Measurements from ENCODE around the gene TIMP3. TPM values are rescaled to one million over a fixed set of nuclear protein-coding genes. Genes with fewer than 3 reads are reported as not detected.

The TIMP3 gene
- total and polyA plus RNA-seq, 2 experiments from 2014 or later, result 91.6 to 96.1 TPM

DNA sequence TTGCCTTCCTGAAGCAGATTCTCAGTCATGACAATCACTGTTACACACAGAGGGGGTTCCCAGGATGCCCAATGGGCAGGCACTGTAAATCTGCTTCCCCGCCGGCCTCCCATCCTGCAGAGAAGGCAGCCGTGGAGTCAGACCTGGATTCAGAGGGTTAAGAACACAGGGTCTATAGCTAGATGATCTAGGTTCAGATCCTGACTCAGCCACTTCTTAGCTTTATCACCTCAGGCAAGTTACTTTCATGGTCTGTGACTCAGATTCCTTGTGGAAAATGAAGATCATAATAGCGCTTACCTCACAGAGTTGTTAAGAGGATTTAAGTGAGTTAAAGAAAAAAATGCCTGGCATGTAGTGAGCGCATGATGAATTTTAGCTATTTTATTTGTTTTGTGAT, 95.9 kb downstream of the TIMP3 start:
- Histone ChIP-seq H3K79me2 (no peaks in the 10 kb centered on the region), H2AFZ (no peak overlapping the region), H3K9me2 (replicated peaks; ENCODE audit: insufficient read depth) (no peaks in the 10 kb centered on the region), H3K4me3 (no peak overlapping the region), H3K27ac (peak overlapping the region; percentile 53), H4K20me1 (ENCODE audit: insufficient read depth, poor library complexity, severe bottlenecking) (no peaks in the 10 kb centered on the region), H3K4me2 (no peak overlapping the region), H3K27me3 (no peaks in the 10 kb centered on the region), H3K36me3 (replicated peaks; ENCODE audit: insufficient read depth, low read depth) (no peaks in the 10 kb centered on the region), H3K4me1 (ENCODE audit: insufficient read depth) (peaks cover 8% of the 10 kb centered on the region), H3K9me3 (ENCODE audit: low read depth) (no peaks in the 10 kb centered on the region)
- 81% methylated on average over 5 of the region's 5 CpGs for WGBS (ENCODE audit: low lambda C conversion rate, missing lambda C conversion rate)
- peak; percentile 59 for DNase-seq (ENCODE audit: low spot score)
- TF ChIP-seq EZH2 (IDR thresholded peaks at IDR 0.05; ENCODE audit: borderline replicate concordance), result no peak
- TF ChIP-seq, protein P1, sequence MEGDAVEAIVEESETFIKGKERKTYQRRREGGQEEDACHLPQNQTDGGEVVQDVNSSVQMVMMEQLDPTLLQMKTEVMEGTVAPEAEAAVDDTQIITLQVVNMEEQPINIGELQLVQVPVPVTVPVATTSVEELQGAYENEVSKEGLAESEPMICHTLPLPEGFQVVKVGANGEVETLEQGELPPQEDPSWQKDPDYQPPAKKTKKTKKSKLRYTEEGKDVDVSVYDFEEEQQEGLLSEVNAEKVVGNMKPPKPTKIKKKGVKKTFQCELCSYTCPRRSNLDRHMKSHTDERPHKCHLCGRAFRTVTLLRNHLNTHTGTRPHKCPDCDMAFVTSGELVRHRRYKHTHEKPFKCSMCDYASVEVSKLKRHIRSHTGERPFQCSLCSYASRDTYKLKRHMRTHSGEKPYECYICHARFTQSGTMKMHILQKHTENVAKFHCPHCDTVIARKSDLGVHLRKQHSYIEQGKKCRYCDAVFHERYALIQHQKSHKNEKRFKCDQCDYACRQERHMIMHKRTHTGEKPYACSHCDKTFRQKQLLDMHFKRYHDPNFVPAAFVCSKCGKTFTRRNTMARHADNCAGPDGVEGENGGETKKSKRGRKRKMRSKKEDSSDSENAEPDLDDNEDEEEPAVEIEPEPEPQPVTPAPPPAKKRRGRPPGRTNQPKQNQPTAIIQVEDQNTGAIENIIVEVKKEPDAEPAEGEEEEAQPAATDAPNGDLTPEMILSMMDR (IDR thresholded peaks at IDR 0.05; ENCODE audit: poor library complexity), result no peak
- no peak for TF ChIP-seq EZH2phosphoT487 (IDR thresholded peaks at IDR 0.05; ENCODE audit: low read depth, severe bottlenecking, unreplicated experiment)

- WGBS (ENCODE audit: low lambda C conversion rate, missing lambda C conversion rate), result 90% methylated on average over 4 of the region's 4 CpGs
- Histone ChIP-seq H3K9me2 (replicated peaks; ENCODE audit: insufficient read depth) (no peaks in the 10 kb centered on the region), H3K4me2 (no peak overlapping the region), H3K4me1 (ENCODE audit: insufficient read depth) (peaks cover 8% of the 10 kb centered on the region), H3K36me3 (replicated peaks; ENCODE audit: insufficient read depth, low read depth) (no peaks in the 10 kb centered on the region), H2AFZ (no peak overlapping the region), H3K27me3 (no peaks in the 10 kb centered on the region), H3K9me3 (ENCODE audit: low read depth) (no peaks in the 10 kb centered on the region), H3K27ac (no peak overlapping the region), H4K20me1 (ENCODE audit: insufficient read depth, poor library complexity, severe bottlenecking) (no peaks in the 10 kb centered on the region), H3K79me2 (no peaks in the 10 kb centered on the region), H3K4me3 (no peak overlapping the region)
- no peak for DNase-seq (ENCODE audit: low spot score)
- TF ChIP-seq, protein P1 (IDR thresholded peaks at IDR 0.05; ENCODE audit: poor library complexity), result no peak
- no peak for TF ChIP-seq EZH2phosphoT487 (IDR thresholded peaks at IDR 0.05; ENCODE audit: low read depth, severe bottlenecking, unreplicated experiment)
Measured at GRCh38 chr22:32900886-32901635, 99.6 kb downstream of the TIMP3 start.

GRCh38 chr22:32901925-32902324, 100.4 kb downstream of the TIMP3 start:
- 0% methylated on average over 1 of the region's 1 CpG for WGBS (ENCODE audit: low lambda C conversion rate, missing lambda C conversion rate)

More at GRCh38 chr22:32901925-32902324, 100.4 kb downstream of the TIMP3 start:
- Histone ChIP-seq H4K20me1 (ENCODE audit: insufficient read depth, poor library complexity, severe bottlenecking) (no peaks in the 10 kb centered on the region), H3K4me3 (no peak overlapping the region), H3K27me3 (no peaks in the 10 kb centered on the region), H3K4me2 (no peak overlapping the region), H3K79me2 (no peaks in the 10 kb centered on the region), H2AFZ (no peak overlapping the region), H3K4me1 (ENCODE audit: insufficient read depth) (peaks cover 4% of the 10 kb centered on the region), H3K27ac (no peak overlapping the region), H3K9me3 (ENCODE audit: low read depth) (no peaks in the 10 kb centered on the region), H3K9me2 (replicated peaks; ENCODE audit: insufficient read depth) (no peaks in the 10 kb centered on the region), H3K36me3 (replicated peaks; ENCODE audit: insufficient read depth, low read depth) (no peaks in the 10 kb centered on the region)
- no peak for DNase-seq (ENCODE audit: low spot score)
- TF ChIP-seq EZH2 (IDR thresholded peaks at IDR 0.05; ENCODE audit: borderline replicate concordance), result no peak
- TF ChIP-seq, protein P1 (IDR thresholded peaks at IDR 0.05; ENCODE audit: poor library complexity), result peak; percentile 4
